Activated CD4-positive, alpha-beta T cell treated with anti-CD3 and anti-CD28 coated beads for 24 hours (primary cell): ENCODE data around the gene ALDH8A1.

Source experiments
- DNase-seq, 2 donors: peaks; one replicate each; pipeline ENCODE4 v3.0.0-alpha.2; 2020; ENCODE audit warnings: low read depth in 2 of 2

ALDH8A1 gene

DNA sequence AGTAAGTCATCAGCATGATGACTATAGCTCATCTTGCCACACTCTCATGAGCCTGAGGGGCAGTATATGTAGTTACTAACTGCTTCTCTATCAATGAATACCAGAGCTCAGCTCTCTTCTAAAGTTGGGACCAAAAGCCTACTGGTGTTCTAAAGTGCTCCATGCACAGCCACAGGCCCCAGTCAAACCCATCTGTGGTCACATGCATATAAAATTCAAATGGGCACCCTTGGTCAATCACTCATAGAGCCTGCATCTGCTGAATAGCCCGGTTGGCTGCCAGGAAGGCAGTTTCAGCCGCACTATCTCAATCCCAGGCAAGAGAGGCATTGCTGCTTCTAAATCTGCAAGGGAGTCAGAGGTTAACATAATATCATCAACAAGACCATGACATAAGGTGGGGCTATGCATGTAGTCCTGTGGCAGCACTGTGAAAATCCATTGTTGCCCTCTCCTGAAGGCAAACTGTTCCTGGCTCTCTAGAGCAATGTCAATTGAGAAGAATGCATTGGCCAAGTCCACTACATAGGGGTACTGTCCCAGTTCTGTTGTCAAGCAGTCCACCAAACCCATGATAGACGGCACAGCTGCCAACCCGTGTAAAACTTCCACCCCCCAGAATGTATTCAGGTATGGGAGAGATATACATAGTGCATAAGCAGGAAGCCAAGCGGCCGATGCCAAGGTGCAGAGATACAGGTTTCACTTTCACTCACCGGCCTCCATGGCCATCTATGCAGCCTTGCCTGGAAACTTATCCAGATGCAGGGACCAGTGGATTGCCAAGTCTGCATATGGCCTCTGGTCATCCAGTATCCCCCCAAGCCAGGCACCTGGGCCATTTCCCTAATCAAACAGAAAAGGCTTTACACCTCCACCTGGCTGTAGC lies 76.2 kb downstream of the ALDH8A1 start:
- DNase-seq, result no peak

DNA sequence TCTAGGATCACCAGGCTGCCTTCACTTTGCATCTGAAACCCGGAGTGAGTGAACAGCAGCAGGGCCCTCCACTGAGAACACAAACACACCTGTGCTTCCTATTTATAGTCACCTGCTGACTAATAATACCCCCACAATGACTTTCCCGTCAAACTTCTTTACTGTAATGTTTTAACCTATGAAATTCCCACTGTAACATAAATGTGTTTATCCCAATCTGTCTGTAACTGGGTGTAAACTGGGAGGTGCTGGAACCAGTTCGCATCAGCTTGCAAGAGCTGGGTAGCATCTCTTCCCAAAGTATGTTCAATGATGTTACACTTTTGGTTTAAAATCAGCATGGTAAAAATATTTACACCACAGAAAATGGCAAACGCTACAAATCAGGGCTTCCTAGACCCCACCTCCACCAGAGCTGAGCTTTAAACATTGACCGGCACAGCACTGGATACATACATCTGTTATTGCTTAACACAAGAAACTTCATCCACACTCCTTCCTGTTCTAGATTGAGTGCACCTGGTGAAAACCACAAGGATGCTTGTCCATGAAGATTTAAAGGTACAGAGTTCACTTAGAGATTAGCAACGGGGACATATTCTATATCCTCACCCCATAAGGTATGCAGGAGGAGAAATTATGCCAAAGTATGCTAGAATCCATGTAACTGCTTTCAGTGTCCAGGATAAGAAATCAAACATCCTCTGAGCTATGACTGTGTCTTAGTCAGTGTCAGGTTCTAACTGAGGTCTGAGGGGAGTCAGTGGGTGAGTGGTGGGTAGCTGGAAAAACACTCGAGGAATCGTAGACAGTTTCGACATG lies 79.0 kb downstream of the ALDH8A1 start:
- no peak for DNase-seq

GRCh38 chr6:134868812-134869211 lies 81.1 kb downstream of the ALDH8A1 start:
- no peak for DNase-seq
